ENCODE measurements around the gene ZG16B.

- TF ChIP-seq ARNTL (CRISPR knock-in tag; IDR thresholded peaks at IDR 0.05; ENCODE audit: borderline replicate concordance, low read depth) (no peak), GLIS3 (CRISPR knock-in tag; IDR thresholded peaks at IDR 0.05) (no peak), PATZ1 (CRISPR knock-in tag; IDR thresholded peaks at IDR 0.05; ENCODE audit: borderline replicate concordance) (no peak)
Observed at GRCh38 chr16:2848933-2849725, 19.0 kb downstream of the ZG16B start.

Data from SK-N-SH treated with all-trans-retinoic acid at 6 μM for 48 hours (cell line).